GM23248 (cell line): ENCODE results near the gene RPN1.

Experiments
- EZH2 ChIP-seq: fragments of 200-600 bp; sonication (generic); IDR thresholded peaks from 2 replicates; pipeline ENCODE4 v1.6.1; 2018; ENCODE audit warnings: antibody characterized with exemption, mild to moderate bottlenecking; ENCODE audit not compliant: insufficient read depth, poor library complexity, severe bottlenecking
- EZH2phosphoT487 ChIP-seq: fragments of 200-600 bp; sonication (generic); IDR thresholded peaks from 2 replicates; pipeline ENCODE4 v1.6.1; 2018; ENCODE audit warnings: antibody characterized with exemption, moderate library complexity, mild to moderate bottlenecking, low read depth; ENCODE audit not compliant: insufficient read depth

DNA sequence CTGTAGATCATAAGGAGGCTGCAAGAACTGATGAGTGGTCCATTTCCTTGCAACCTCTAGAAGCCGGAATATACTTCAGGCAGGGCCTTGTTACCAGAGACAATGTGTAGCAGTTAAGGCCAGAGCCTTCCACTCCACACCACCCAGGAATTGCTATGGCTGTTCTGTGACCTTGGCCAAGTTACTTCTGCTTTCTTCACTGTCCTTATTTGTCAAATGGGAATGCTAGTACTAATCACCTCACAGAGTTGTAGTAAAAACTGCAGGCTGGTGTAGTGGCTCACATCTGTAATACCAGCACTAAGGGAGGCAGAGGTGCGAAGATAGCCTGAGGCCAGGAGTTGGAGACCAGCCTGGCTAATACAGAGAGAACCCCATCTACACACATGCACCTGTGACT, 28.7 kb upstream of the RPN1 start:
- no peak for TF ChIP-seq EZH2phosphoT487
- no peak for TF ChIP-seq EZH2
